HepG2 (cell line): ENCODE data around the gene JPH4. TPM values are rescaled to one million over a fixed set of nuclear protein-coding genes. Genes with fewer than 3 reads are reported as not detected.

Experiments
- BCL6 ChIP-seq: IDR thresholded peaks from 2 replicates; pipeline ENCODE4 v1.6.1; 2016; ENCODE audit warnings: missing genetic modification reagents, missing compliant biosample characterization
- BRCA1 ChIP-seq: sonication (generic); formaldehyde crosslinking; IDR thresholded peaks from 2 replicates; pipeline ENCODE4 v1.4.0; 2020; ENCODE audit warnings: missing genetic modification reagents
- ERF ChIP-seq: IDR thresholded peaks from 2 replicates; pipeline ENCODE4 v1.6.1; 2018; ENCODE audit warnings: missing biosample characterization, missing genetic modification reagents
- MAF1 ChIP-seq: sonication (generic); formaldehyde crosslinking; IDR thresholded peaks from 2 replicates; pipeline ENCODE4 v1.5.0; 2020; ENCODE audit warnings: missing genetic modification reagents, borderline replicate concordance
- PRMT3 ChIP-seq: sonication (generic); formaldehyde crosslinking; IDR thresholded peaks from 2 replicates; pipeline ENCODE4 v1.8.1; 2022; ENCODE audit warnings: low read depth, mild to moderate bottlenecking, moderate library complexity, missing genetic modification reagents, borderline replicate concordance
- SMAD3 ChIP-seq: sonication (generic); formaldehyde crosslinking; IDR thresholded peaks from 2 replicates; pipeline ENCODE4 v1.4.0; 2020; ENCODE audit warnings: missing genetic modification reagents
- SRSF1 ChIP-seq: fragments of 200-400 bp; formaldehyde crosslinking; optimal IDR thresholded peaks from 2 replicates; pipeline ENCODE3; 2017; ENCODE audit warnings: mild to moderate bottlenecking, low read depth, low read length, moderate library complexity
- TAF15 ChIP-seq: fragments of 200-400 bp; formaldehyde crosslinking; IDR thresholded peaks from one replicate; pipeline ENCODE4 v1.6.1; 2018; ENCODE audit warnings: mild to moderate bottlenecking, low read depth, low read length; ENCODE audit not compliant: poor library complexity, severe bottlenecking
- ZKSCAN5 ChIP-seq: sonication (generic); formaldehyde crosslinking; IDR thresholded peaks from 2 replicates; pipeline ENCODE4 v1.5.1; 2020; ENCODE audit warnings: mild to moderate bottlenecking, missing genetic modification reagents
- ZMYM2 ChIP-seq: sonication (generic); formaldehyde crosslinking; IDR thresholded peaks from 2 replicates; pipeline ENCODE4 v1.8.0; 2022; ENCODE audit warnings: mild to moderate bottlenecking, missing genetic modification reagents
- ZNF530 ChIP-seq: sonication (generic); formaldehyde crosslinking; IDR thresholded peaks from 2 replicates; pipeline ENCODE4 v1.5.0; 2020; ENCODE audit warnings: low read depth, mild to moderate bottlenecking, missing genetic modification reagents
- ZNF703 ChIP-seq: sonication (generic); formaldehyde crosslinking; IDR thresholded peaks from 2 replicates; pipeline ENCODE4 v1.5.1; 2020; ENCODE audit warnings: missing genetic modification reagents, mild to moderate bottlenecking, moderate library complexity, borderline replicate concordance
- ZNF766 ChIP-seq: sonication (generic); formaldehyde crosslinking; IDR thresholded peaks from 2 replicates; pipeline ENCODE4 v1.5.0; 2020; ENCODE audit warnings: missing genetic modification reagents, borderline replicate concordance
- ZNF782 ChIP-seq: sonication (generic); formaldehyde crosslinking; IDR thresholded peaks from 2 replicates; pipeline ENCODE4 v1.4.0; 2020; ENCODE audit warnings: missing genetic modification reagents, mild to moderate bottlenecking, borderline replicate concordance
- ZSCAN20 ChIP-seq: sonication (generic); formaldehyde crosslinking; IDR thresholded peaks from 2 replicates; pipeline ENCODE4 v1.4.0; 2020; ENCODE audit warnings: missing genetic modification reagents, mild to moderate bottlenecking, borderline replicate concordance
- polyA plus RNA-seq, 8 experiments: library from polyadenylated mRNA; depleted of rRNA in 3 of 8; stranded (reverse) in 7 of 8; unstranded in 1 of 8; fragments of >200 nt; fragmentation: Illumina TruSeq in 4 of 8; extraction: Trizol in 4 of 8; gene quantifications; 2 replicates each; pipeline versions ENCODE4 v1.2.1 to v1.2.3, GENCODE V29; 2011 to 2016; ENCODE audit warnings: low read depth in 4 of 8, missing spikeins in 1 of 8, mixed read lengths in 1 of 8; ENCODE audit not compliant: insufficient read depth in 1 of 8
- total RNA-seq, 5 experiments: library from RNA; depleted of rRNA; stranded (reverse); fragments of >200 nt; fragmentation: Illumina TruSeq; extraction: Trizol; gene quantifications; 2 replicates each; pipeline ENCODE4 v1.2.3, GENCODE V29; 2016; ENCODE audit warnings: low read depth in 1 of 5
- TF ChIP-seq, protein P1 (sequence below): sonication (generic); formaldehyde crosslinking; IDR thresholded peaks from 2 replicates; pipeline ENCODE4 v1.4.0; 2020; ENCODE audit warnings: missing genetic modification reagents
- TF ChIP-seq, protein P2 (sequence below): IDR thresholded peaks from 2 replicates; pipeline ENCODE4 v1.6.1; 2018; ENCODE audit warnings: missing genetic modification reagents
- TF ChIP-seq, protein P3 (sequence below): sonication (generic); formaldehyde crosslinking; IDR thresholded peaks from 2 replicates; pipeline ENCODE4 v1.5.1; 2020; ENCODE audit warnings: missing genetic modification reagents, mild to moderate bottlenecking, borderline replicate concordance
- TF ChIP-seq, protein P4 (sequence below): sonication (generic); formaldehyde crosslinking; IDR thresholded peaks from 2 replicates; pipeline ENCODE4 v1.4.0; 2020; ENCODE audit warnings: mild to moderate bottlenecking, missing genetic modification reagents
- TF ChIP-seq, protein P5 (sequence below), 2 experiments: IDR thresholded peaks; 2 replicates each; pipeline ENCODE4 v1.6.1; 2011 to 2012; ENCODE audit warnings: low read length in 2 of 2, borderline replicate concordance in 1 of 2, low read depth in 1 of 2, mild to moderate bottlenecking in 1 of 2, moderate library complexity in 1 of 2

JPH4 gene
- total and polyA plus RNA-seq, 2 of the 13 experiments (the other 11 are each of a cell fraction or from before 2014, with no cell fraction given) = 0.08 to 0.22 TPM

DNA sequence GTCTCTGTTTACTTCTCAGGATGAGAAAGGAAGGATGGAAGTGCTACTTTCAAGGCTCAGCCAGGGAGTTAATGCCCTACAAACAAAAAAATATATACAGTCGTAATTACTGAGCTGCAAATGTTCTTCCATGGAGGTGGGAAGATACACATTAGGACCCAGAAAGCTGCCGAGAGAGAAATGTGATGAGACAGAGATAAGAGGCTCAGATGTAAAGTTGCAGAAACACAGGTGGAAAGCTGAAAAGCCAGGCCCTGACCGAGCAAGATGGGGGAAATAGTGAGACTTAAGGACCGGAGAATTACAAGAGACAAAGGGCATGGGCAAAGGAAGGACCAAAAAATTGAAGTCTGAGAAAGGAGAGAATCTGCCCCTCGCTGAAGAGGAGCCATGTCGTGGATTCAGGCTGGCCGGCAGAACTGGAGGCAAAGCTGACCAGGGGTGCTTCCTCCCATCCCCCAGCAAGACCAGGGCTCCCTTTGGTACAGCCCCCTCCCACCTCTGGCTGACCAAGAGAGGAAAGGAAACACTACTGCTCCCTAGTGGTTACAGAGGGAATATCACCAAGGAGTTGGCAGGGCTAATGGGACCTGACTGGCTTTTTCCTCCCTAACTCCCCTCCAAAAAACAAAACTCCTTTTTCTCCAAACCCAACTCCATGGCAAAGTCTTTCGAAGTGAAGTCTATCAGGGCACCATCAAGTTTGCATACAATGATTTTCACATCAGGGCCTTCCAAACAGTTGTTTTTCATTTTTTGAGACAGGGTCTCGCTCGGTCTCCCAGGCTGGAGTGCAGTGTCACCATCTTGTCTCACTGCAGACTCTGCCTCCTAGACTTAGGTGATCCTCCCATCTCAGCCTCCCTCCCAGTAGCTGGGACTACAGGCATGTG is 39.1 kb downstream of the JPH4 start (continued):
- TF ChIP-seq, protein P1, sequence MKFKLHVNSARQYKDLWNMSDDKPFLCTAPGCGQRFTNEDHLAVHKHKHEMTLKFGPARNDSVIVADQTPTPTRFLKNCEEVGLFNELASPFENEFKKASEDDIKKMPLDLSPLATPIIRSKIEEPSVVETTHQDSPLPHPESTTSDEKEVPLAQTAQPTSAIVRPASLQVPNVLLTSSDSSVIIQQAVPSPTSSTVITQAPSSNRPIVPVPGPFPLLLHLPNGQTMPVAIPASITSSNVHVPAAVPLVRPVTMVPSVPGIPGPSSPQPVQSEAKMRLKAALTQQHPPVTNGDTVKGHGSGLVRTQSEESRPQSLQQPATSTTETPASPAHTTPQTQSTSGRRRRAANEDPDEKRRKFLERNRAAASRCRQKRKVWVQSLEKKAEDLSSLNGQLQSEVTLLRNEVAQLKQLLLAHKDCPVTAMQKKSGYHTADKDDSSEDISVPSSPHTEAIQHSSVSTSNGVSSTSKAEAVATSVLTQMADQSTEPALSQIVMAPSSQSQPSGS (CRISPR knock-in tag) = no peak
- TF ChIP-seq ZNF703 (CRISPR knock-in tag) = no peak
- TF ChIP-seq, protein P2, sequence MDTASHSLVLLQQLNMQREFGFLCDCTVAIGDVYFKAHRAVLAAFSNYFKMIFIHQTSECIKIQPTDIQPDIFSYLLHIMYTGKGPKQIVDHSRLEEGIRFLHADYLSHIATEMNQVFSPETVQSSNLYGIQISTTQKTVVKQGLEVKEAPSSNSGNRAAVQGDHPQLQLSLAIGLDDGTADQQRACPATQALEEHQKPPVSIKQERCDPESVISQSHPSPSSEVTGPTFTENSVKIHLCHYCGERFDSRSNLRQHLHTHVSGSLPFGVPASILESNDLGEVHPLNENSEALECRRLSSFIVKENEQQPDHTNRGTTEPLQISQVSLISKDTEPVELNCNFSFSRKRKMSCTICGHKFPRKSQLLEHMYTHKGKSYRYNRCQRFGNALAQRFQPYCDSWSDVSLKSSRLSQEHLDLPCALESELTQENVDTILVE = no peak
- 0 out of 2 replicates have a peak, but pooled peaks have one; percentile 16 for TF ChIP-seq ZNF766 (CRISPR knock-in tag)
- TF ChIP-seq ZNF530 (CRISPR knock-in tag) = no peak
- TF ChIP-seq, protein P3, sequence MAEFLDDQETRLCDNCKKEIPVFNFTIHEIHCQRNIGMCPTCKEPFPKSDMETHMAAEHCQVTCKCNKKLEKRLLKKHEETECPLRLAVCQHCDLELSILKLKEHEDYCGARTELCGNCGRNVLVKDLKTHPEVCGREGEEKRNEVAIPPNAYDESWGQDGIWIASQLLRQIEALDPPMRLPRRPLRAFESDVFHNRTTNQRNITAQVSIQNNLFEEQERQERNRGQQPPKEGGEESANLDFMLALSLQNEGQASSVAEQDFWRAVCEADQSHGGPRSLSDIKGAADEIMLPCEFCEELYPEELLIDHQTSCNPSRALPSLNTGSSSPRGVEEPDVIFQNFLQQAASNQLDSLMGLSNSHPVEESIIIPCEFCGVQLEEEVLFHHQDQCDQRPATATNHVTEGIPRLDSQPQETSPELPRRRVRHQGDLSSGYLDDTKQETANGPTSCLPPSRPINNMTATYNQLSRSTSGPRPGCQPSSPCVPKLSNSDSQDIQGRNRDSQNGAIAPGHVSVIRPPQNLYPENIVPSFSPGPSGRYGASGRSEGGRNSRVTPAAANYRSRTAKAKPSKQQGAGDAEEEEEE (CRISPR knock-in tag) = no peak
- no peak for TF ChIP-seq BRCA1 (CRISPR knock-in tag)
- TF ChIP-seq ERF (CRISPR knock-in tag) = peak; percentile 63; the same call in 1 of the 2 replicates
- TF ChIP-seq, protein P4, sequence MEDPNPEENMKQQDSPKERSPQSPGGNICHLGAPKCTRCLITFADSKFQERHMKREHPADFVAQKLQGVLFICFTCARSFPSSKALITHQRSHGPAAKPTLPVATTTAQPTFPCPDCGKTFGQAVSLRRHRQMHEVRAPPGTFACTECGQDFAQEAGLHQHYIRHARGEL (CRISPR knock-in tag) = no peak
- no peak for TF ChIP-seq BCL6 (CRISPR knock-in tag)
- no peak for TF ChIP-seq MAF1 (CRISPR knock-in tag)
- TF ChIP-seq SRSF1 = no peak
- no peak for TF ChIP-seq ZSCAN20
- 0 out of 2 replicates have a peak, but pooled peaks have one; percentile 67 for TF ChIP-seq ZNF782 (CRISPR knock-in tag)
- TF ChIP-seq TAF15 = no peak
- no peak for TF ChIP-seq PRMT3
- TF ChIP-seq SMAD3 = no peak
- 0 out of 2 replicates have a peak, but pooled peaks have one; percentile 21 for TF ChIP-seq ZKSCAN5 (CRISPR knock-in tag)
- TF ChIP-seq ZMYM2 (CRISPR knock-in tag) = no peak
- TF ChIP-seq, protein P5, sequence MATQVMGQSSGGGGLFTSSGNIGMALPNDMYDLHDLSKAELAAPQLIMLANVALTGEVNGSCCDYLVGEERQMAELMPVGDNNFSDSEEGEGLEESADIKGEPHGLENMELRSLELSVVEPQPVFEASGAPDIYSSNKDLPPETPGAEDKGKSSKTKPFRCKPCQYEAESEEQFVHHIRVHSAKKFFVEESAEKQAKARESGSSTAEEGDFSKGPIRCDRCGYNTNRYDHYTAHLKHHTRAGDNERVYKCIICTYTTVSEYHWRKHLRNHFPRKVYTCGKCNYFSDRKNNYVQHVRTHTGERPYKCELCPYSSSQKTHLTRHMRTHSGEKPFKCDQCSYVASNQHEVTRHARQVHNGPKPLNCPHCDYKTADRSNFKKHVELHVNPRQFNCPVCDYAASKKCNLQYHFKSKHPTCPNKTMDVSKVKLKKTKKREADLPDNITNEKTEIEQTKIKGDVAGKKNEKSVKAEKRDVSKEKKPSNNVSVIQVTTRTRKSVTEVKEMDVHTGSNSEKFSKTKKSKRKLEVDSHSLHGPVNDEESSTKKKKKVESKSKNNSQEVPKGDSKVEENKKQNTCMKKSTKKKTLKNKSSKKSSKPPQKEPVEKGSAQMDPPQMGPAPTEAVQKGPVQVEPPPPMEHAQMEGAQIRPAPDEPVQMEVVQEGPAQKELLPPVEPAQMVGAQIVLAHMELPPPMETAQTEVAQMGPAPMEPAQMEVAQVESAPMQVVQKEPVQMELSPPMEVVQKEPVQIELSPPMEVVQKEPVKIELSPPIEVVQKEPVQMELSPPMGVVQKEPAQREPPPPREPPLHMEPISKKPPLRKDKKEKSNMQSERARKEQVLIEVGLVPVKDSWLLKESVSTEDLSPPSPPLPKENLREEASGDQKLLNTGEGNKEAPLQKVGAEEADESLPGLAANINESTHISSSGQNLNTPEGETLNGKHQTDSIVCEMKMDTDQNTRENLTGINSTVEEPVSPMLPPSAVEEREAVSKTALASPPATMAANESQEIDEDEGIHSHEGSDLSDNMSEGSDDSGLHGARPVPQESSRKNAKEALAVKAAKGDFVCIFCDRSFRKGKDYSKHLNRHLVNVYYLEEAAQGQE (IDR thresholded peaks at IDR 0.05; ENCODE audit: borderline replicate concordance in 1 of 2, low read depth in 1 of 2, low read length in 2 of 2) = no peak
